MM.1S (cell line): ENCODE measurements around the gene MRPL23.

ENCODE experiments used
- DNase-seq: peaks from one replicate; pipeline ENCODE4 v3.0.0-alpha.2; 2015
- H2AFZ ChIP-seq: fragments of 300-600 bp; sonication (generic); 2 replicates; pipeline ENCODE4 v1.6.0; 2016; ENCODE audit warnings: antibody characterized with exemption, low read length
- H3F3A ChIP-seq: fragments of 300-600 bp; sonication (generic); 2 replicates; pipeline ENCODE4 v1.6.1; 2016; ENCODE audit warnings: mild to moderate bottlenecking, antibody characterized with exemption, low read length, moderate library complexity, mixed read lengths; ENCODE audit not compliant: insufficient read depth
- H3K27ac ChIP-seq: fragments of 300-600 bp; sonication (generic); 2 replicates; pipeline ENCODE4 v1.5.1; 2016; ENCODE audit warnings: mild to moderate bottlenecking, low read length
- H3K27me3 ChIP-seq: fragments of 300-600 bp; sonication (generic); replicated peaks from 2 replicates; pipeline ENCODE4 v1.6.0; 2016; ENCODE audit warnings: low read length; ENCODE audit not compliant: insufficient read depth
- H3K36me3 ChIP-seq: fragments of 300-600 bp; sonication (generic); replicated peaks from 2 replicates; pipeline ENCODE4 v1.6.1; 2016; ENCODE audit warnings: mild to moderate bottlenecking, low read length, mixed read lengths; ENCODE audit not compliant: insufficient read depth
- H3K4me1 ChIP-seq: fragments of 300-600 bp; sonication (generic); 2 replicates; pipeline ENCODE4 v1.6.1; 2016; ENCODE audit warnings: low read length, mixed read lengths
- H3K4me2 ChIP-seq: fragments of 300-600 bp; sonication (generic); 2 replicates; pipeline ENCODE4 v1.6.0; 2016; ENCODE audit warnings: low read depth, low read length
- H3K4me3 ChIP-seq: fragments of 300-600 bp; sonication (generic); 2 replicates; pipeline ENCODE4 v1.5.1; 2016; ENCODE audit warnings: low read length, mixed read lengths
- H3K79me2 ChIP-seq: fragments of 300-600 bp; sonication (generic); 2 replicates; pipeline ENCODE4 v1.6.1; 2016; ENCODE audit warnings: mixed run types, low read length, mixed read lengths
- H3K9ac ChIP-seq: fragments of 300-600 bp; sonication (generic); 2 replicates; pipeline ENCODE4 v1.6.1; 2016; ENCODE audit warnings: low read length, mixed read lengths
- H3K9me2 ChIP-seq: fragments of 300-600 bp; sonication (generic); replicated peaks from 2 replicates; pipeline ENCODE4 v1.6.1; 2016; ENCODE audit warnings: mild to moderate bottlenecking, low read length, mixed read lengths; ENCODE audit not compliant: insufficient read depth
- H3K9me3 ChIP-seq: fragments of 300-600 bp; sonication (generic); replicated peaks from 2 replicates; pipeline ENCODE4 v1.6.1; 2016; ENCODE audit warnings: mild to moderate bottlenecking, low read length, mixed read lengths; ENCODE audit not compliant: insufficient read depth
- H4K20me1 ChIP-seq: fragments of 300-600 bp; sonication (generic); 2 replicates; pipeline ENCODE4 v1.6.1; 2016; ENCODE audit warnings: mild to moderate bottlenecking, low read length, moderate library complexity, mixed read lengths; ENCODE audit not compliant: insufficient read depth
- CTCF ChIP-seq: fragments of 300-600 bp; sonication (generic); IDR thresholded peaks from 2 replicates; pipeline ENCODE4 v1.5.1; 2016; ENCODE audit warnings: antibody characterized with exemption, low read length, mixed read lengths
- EZH2 ChIP-seq: fragments of 300-600 bp; sonication (generic); optimal IDR thresholded peaks from 2 replicates; pipeline ENCODE3; 2017; ENCODE audit warnings: low read depth, mild to moderate bottlenecking, antibody characterized with exemption, low read length, mixed read lengths
- EZH2phosphoT487 ChIP-seq: fragments of 300-600 bp; sonication (generic); IDR thresholded peaks from 2 replicates; pipeline ENCODE4 v1.6.1; 2018; ENCODE audit warnings: antibody characterized with exemption, low read length

Gene MRPL23

DNA sequence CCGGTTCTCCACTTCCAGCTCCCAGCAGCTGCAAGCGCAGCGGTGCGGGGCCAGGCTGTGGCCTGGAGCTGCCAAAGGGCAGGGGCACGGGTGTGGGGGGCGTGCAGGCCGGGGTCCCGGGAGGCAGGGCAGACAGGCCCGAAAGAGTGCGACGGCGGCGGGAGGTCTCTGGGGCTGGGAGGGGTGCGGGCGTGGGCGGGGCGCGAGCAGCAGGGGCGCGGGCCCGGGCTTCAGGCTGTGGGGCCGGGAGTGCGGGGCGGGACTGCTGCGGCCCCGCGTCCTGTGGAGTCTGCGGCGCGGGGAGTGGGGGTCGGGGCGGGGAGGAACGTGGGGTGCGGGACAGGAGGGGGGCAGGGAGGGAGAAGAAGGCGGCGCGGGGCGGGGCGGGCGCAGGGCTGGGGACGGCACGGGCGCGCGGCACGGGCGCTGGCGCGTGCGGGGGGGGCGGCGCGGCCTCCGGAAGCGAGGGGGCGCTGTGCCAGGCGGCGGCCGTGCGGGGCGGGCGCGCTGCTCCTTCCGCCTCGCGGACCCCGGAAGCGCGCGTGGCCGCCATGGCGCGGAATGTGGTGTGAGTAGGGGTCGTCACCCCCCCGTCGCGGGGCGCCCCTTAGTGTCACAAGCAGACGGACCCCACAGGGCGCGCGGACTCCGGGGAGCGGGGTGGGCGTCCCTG lies at the start of gene MRPL23:
TSS of gene MRPL23 (plus strand) at position 521 of the 673 bp plus-strand sequence. CDS start at position 552, 31 bp downstream.
- Histone ChIP-seq H3K4me1 (no peaks in the 10 kb centered on the region), H3K9ac (no peak within 1 kb of the TSS), H3K9me2 (no peaks in the 10 kb centered on the region), H3K36me3 (no peaks in the 10 kb centered on the region), H2AFZ (no peak within 1 kb of the TSS), H3K4me3 (no peak within 1 kb of the TSS), H3F3A (no peaks in the 10 kb centered on the region), H4K20me1 (no peaks in the 10 kb centered on the region), H3K79me2 (no peaks in the 10 kb centered on the region), H3K27me3 (peaks cover 17% of the 10 kb centered on the region), H3K4me2 (no peak within 1 kb of the TSS), H3K27ac (no peak within 1 kb of the TSS), H3K9me3 (no peaks in the 10 kb centered on the region)
- TF ChIP-seq EZH2 = no peak
- TF ChIP-seq CTCF = no peak
- no peak for TF ChIP-seq EZH2phosphoT487
- DNase-seq = no peak

DNA sequence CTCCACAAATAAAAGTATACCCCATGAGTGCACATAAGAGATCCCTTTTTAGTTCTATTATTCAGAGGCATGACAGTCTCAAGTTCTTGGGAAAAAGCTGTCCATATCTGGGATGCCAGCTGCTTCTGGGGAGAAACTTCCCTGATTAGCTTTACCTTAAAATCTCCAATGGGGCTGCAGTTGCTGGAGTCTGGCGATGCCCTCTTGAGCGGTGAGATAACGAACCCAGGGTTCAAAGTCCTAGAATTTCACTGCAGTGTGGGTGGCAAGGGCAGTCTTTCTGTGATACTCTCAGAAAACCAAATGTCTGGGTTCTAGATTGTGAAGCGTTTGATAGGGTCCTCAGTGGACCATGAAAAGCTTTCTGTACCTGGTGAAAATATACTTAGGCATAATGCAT lies 48.0 kb upstream of the MRPL23 start:
- H3K4me2 ChIP-seq = no peak overlapping the region
- H3K4me3 ChIP-seq = no peak overlapping the region
- H4K20me1 ChIP-seq = no peaks in the 10 kb centered on the region
- TF ChIP-seq CTCF (no peak), EZH2phosphoT487 (no peak), EZH2 (no peak)
- H3K9me3 ChIP-seq = no peaks in the 10 kb centered on the region
- H3K27me3 ChIP-seq = peaks cover 94% of the 10 kb centered on the region
- H3K4me1 ChIP-seq = no peaks in the 10 kb centered on the region
- H3K27ac ChIP-seq = no peak overlapping the region
- H3K9me2 ChIP-seq = no peaks in the 10 kb centered on the region
- H3K9ac ChIP-seq = no peak overlapping the region
- H3F3A ChIP-seq = no peaks in the 10 kb centered on the region
- DNase-seq = no peak
- H3K36me3 ChIP-seq = no peaks in the 10 kb centered on the region
- H2AFZ ChIP-seq = no peak overlapping the region
- no peaks in the 10 kb centered on the region for H3K79me2 ChIP-seq

- Histone ChIP-seq H3K36me3 (no peaks in the 10 kb centered on the region), H3K9ac (no peak overlapping the region), H3K4me2 (no peak overlapping the region), H3K79me2 (no peaks in the 10 kb centered on the region), H3K27me3 (peaks cover 98% of the 10 kb centered on the region), H3K27ac (no peak overlapping the region), H3K4me3 (no peak overlapping the region), H3F3A (no peaks in the 10 kb centered on the region), H4K20me1 (no peaks in the 10 kb centered on the region), H3K9me3 (no peaks in the 10 kb centered on the region), H2AFZ (no peak overlapping the region), H3K9me2 (no peaks in the 10 kb centered on the region), H3K4me1 (no peaks in the 10 kb centered on the region)
- TF ChIP-seq CTCF = no peak
- TF ChIP-seq EZH2phosphoT487 = no peak
- no peak for TF ChIP-seq EZH2
- no peak for DNase-seq
These were observed 47.4 kb upstream of the MRPL23 start for GRCh38 chr11:1899686-1900085.
